ENCODE results near the gene PIK3AP1.

GRCh38 chr10:96697438-96697837, 22.9 kb downstream of the PIK3AP1 start:
- TF ChIP-seq CTCF (IDR thresholded peaks at IDR 0.05; ENCODE audit: low read length): no peak
- no peak for TF ChIP-seq EZH2 (IDR thresholded peaks at IDR 0.05; ENCODE audit: borderline replicate concordance, low read length)
